SU-DHL-6 (cell line): ENCODE results near the gene UROC1.

ENCODE experiments used
- H2AFZ ChIP-seq: fragments of 200-600 bp; sonication (generic); 2 replicates; pipeline ENCODE4 v1.6.1; 2014; ENCODE audit warnings: low read depth, mild to moderate bottlenecking, moderate library complexity, mixed read lengths, antibody characterized with exemption, low read length; ENCODE audit not compliant: severe bottlenecking
- H3F3A ChIP-seq: fragments of 200-600 bp; shearing (Covaris generic); 2 replicates; pipeline ENCODE4 v1.6.0; 2016; ENCODE audit warnings: antibody characterized with exemption, mild to moderate bottlenecking; ENCODE audit not compliant: insufficient read depth
- H3K27ac ChIP-seq: fragments of 200-600 bp; sonication (generic); 2 replicates; pipeline ENCODE4 v1.5.1; 2016; ENCODE audit warnings: low read depth, mild to moderate bottlenecking, low read length, moderate library complexity, mixed read lengths
- H3K27me3 ChIP-seq: fragments of 200-600 bp; sonication (generic), shearing (Covaris generic); 2 replicates; pipeline ENCODE4 v1.6.0; 2014; ENCODE audit warnings: mild to moderate bottlenecking, low read length
- H3K36me3 ChIP-seq: fragments of 200-600 bp; sonication (generic); 2 replicates; pipeline ENCODE4 v1.6.1; 2014; ENCODE audit warnings: mild to moderate bottlenecking, low read length, mixed read lengths
- H3K4me2 ChIP-seq: fragments of 300-600, 200-600 bp; shearing (Covaris generic), sonication (generic); 2 replicates; pipeline ENCODE4 v1.6.0; 2014; ENCODE audit warnings: low read length, low read depth, mild to moderate bottlenecking; ENCODE audit not compliant: poor library complexity, severe bottlenecking
- H3K4me3 ChIP-seq: fragments of 200-600 bp; sonication (generic); 2 replicates; pipeline ENCODE4 v1.5.1; 2014; ENCODE audit warnings: antibody characterized with exemption, low read length, mild to moderate bottlenecking, mixed read lengths; ENCODE audit not compliant: insufficient read depth, poor library complexity, severe bottlenecking
- H3K79me2 ChIP-seq: fragments of 200-600 bp; sonication (generic); 2 replicates; pipeline ENCODE4 v1.6.1; 2014; ENCODE audit warnings: mild to moderate bottlenecking, low read length, moderate library complexity; ENCODE audit not compliant: insufficient read depth
- H3K9ac ChIP-seq: fragments of 200-600 bp; sonication (generic); 2 replicates; pipeline ENCODE4 v1.7.0; 2014; ENCODE audit warnings: mild to moderate bottlenecking, low read length
- H3K9me2 ChIP-seq: fragments of 200-600 bp; sonication (generic); replicated peaks from 2 replicates; pipeline ENCODE4 v1.6.1; 2014; ENCODE audit warnings: low read length; ENCODE audit not compliant: insufficient read depth
- H3K9me3 ChIP-seq: fragments of 200-600 bp; sonication (generic); 2 replicates; pipeline ENCODE4 v1.6.1; 2014; ENCODE audit warnings: low read length, mixed read lengths; ENCODE audit not compliant: insufficient read depth
- H4K20me1 ChIP-seq: fragments of 200-600 bp; sonication (generic); 2 replicates; pipeline ENCODE4 v1.6.1; 2014; ENCODE audit warnings: low read depth, mild to moderate bottlenecking, antibody characterized with exemption, low read length, moderate library complexity, mixed read lengths
- EZH2phosphoT487 ChIP-seq: fragments of 200-600 bp; sonication (generic), shearing (Covaris generic); conservative IDR thresholded peaks from 2 replicates; pipeline ENCODE4 v1.6.1; 2018; ENCODE audit warnings: mild to moderate bottlenecking, antibody characterized with exemption, low read length, moderate library complexity, mixed read lengths
- TF ChIP-seq, protein P1 (sequence below): fragments of 200-600 bp; sonication (generic); IDR thresholded peaks from one replicate; pipeline ENCODE4 v1.5.1; 2017; ENCODE audit warnings: antibody characterized with exemption, mild to moderate bottlenecking, low read length, moderate library complexity; ENCODE audit not compliant: insufficient read depth, poor library complexity, severe bottlenecking

Gene UROC1

DNA sequence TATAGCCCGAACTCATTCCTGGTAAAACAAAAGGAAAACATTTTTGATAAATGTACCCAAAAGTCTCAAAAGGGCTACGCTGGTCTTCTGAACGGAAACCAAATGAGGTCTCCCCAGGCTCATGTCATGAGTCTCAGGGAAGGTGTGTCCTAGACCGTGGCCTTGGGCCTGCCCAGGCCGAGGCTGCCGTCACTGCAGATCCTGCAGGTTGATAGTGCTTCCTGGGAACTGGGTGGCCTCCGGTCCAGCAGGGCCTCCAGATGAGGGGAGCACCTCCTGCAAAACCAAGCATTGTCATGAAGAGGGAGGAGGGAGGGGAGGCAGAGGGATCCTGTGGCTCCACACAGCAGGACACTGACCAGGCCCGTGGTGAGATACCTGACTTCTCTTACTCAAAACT lies 79.4 kb downstream of the UROC1 start:
- Histone ChIP-seq H2AFZ (no peak overlapping the region), H3K9me3 (no peaks in the 10 kb centered on the region), H4K20me1 (no peaks in the 10 kb centered on the region), H3K36me3 (no peaks in the 10 kb centered on the region), H3K9ac (no peak overlapping the region), H3K27me3 (no peaks in the 10 kb centered on the region), H3F3A (no peaks in the 10 kb centered on the region), H3K4me2 (no peak overlapping the region), H3K27ac (no peak overlapping the region), H3K79me2 (no peaks in the 10 kb centered on the region), H3K9me2 (no peaks in the 10 kb centered on the region), H3K4me3 (no peak overlapping the region)
- TF ChIP-seq EZH2phosphoT487 = no peak
- TF ChIP-seq, protein P1, sequence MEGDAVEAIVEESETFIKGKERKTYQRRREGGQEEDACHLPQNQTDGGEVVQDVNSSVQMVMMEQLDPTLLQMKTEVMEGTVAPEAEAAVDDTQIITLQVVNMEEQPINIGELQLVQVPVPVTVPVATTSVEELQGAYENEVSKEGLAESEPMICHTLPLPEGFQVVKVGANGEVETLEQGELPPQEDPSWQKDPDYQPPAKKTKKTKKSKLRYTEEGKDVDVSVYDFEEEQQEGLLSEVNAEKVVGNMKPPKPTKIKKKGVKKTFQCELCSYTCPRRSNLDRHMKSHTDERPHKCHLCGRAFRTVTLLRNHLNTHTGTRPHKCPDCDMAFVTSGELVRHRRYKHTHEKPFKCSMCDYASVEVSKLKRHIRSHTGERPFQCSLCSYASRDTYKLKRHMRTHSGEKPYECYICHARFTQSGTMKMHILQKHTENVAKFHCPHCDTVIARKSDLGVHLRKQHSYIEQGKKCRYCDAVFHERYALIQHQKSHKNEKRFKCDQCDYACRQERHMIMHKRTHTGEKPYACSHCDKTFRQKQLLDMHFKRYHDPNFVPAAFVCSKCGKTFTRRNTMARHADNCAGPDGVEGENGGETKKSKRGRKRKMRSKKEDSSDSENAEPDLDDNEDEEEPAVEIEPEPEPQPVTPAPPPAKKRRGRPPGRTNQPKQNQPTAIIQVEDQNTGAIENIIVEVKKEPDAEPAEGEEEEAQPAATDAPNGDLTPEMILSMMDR = no peak

DNA sequence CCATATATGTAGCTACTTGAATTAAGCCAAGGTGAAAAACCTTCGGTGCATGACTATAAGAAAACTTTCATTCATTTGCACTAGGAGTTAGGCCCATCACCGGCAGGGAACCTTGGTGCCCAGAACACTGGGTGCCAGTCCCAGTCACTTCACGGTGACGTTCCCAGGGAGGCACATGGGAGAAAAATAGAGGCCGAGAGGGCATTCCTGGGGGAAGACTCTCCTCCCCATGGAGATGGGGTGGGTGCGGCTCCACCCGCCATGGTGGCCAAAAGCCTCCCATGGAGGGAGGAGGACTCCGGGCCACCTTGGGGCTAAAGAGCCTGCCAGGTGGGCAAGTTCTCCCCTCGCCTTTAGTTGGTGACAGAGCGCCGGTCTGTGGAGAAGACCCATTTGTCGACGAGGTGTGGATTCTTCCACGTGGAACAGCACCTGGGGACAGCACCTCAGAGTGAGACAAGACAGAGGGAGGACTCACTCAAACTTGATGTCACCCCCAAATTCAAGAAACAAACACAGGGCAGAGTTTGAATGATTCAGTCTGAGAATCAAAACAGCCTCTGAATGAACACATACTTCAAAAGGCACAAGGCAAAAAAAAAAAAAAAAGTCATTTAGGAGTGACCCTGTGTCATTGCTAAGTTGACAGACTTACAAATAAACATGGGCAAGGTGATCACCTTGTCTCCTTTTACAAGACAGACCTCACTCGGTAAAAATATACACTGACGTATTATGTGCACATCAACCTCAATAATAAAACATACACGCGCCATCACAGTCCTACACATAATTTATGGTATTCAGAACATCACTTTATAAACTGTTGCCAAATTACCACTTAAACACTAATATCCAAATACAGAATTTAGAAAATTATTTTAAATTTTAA lies 80.5 kb downstream of the UROC1 start:
- Histone ChIP-seq H3K79me2 (no peaks in the 10 kb centered on the region), H3K27ac (no peak overlapping the region), H3K27me3 (no peaks in the 10 kb centered on the region), H3K9me3 (no peaks in the 10 kb centered on the region), H3F3A (no peaks in the 10 kb centered on the region), H3K4me3 (no peak overlapping the region), H2AFZ (no peak overlapping the region), H3K4me2 (no peak overlapping the region), H3K9me2 (no peaks in the 10 kb centered on the region), H4K20me1 (no peaks in the 10 kb centered on the region), H3K9ac (no peak overlapping the region), H3K36me3 (no peaks in the 10 kb centered on the region)
- TF ChIP-seq, protein P1 = no peak
- no peak for TF ChIP-seq EZH2phosphoT487

DNA sequence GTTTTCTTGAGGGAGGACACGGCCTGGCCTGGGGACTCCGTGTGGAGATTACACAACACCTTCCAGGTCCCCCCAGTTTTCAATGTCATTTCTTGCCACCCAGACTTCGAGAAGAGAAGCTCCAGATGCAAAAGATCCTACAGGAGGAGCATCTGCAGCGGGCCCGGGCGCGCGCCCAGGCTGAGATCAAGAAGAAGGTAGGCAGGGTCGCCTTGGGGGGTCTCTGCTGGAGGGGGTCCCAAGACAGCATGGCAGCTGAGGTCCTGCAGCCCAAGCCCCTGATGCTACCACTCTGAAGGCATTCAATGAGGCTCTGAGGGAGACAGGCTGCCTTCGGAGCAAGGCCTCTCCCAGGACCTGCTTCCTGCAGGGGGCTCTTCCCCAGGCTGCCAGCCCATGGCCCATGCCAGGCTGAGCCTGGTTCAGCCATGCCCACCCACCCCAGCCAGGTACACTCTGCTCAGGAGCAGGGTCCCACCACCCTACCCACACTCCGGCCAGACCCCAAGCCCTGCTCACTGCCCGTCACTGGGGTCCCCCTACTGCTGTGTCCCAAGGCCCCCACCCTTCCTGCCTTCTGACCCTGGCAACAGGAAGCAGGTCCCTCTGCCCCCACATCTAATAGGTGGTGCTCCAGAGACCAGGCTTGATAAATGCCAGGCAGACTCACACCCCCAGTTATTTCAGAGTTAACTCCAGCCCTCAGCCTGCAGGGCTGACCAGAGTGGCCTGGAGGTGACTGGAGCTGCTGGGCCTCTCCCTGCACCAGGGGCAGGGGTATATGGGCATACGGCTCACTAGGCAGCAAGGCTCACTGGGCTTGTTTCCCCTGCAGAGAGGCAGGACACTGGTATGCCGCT lies 81.9 kb downstream of the UROC1 start:
- no peaks in the 10 kb centered on the region for H3K79me2 ChIP-seq
- H3K4me2 ChIP-seq = no peak overlapping the region
- TF ChIP-seq, protein P1 = no peak
- no peak for TF ChIP-seq EZH2phosphoT487
- no peaks in the 10 kb centered on the region for H3F3A ChIP-seq
- no peaks in the 10 kb centered on the region for H3K36me3 ChIP-seq
- no peaks in the 10 kb centered on the region for H4K20me1 ChIP-seq
- H3K9me2 ChIP-seq = no peaks in the 10 kb centered on the region
- H3K9ac ChIP-seq = no peak overlapping the region
- no peaks in the 10 kb centered on the region for H3K9me3 ChIP-seq
- no peaks in the 10 kb centered on the region for H3K27me3 ChIP-seq
- no peak overlapping the region for H2AFZ ChIP-seq
- no peak overlapping the region for H3K4me3 ChIP-seq
- no peak overlapping the region for H3K27ac ChIP-seq
